HG03565 (cell line): ENCODE measurements around the gene ADGRB3.

Experiments
- ATAC-seq: cut with Tn5 transposase; IDR thresholded peaks from one replicate; pipeline ENCODE4 v1.9.1; 2021; ENCODE audit warnings: mild to moderate bottlenecking, moderate library complexity; ENCODE audit not compliant: unreplicated experiment

The ADGRB3 gene

GRCh38 chr6:69294862-69295261 lies 659.8 kb downstream of the ADGRB3 start:
- ATAC-seq: no peak

- no peak for ATAC-seq
Measured at GRCh38 chr6:69303382-69303781, 668.3 kb downstream of the ADGRB3 start.

- ATAC-seq: no peak
Measured at GRCh38 chr6:69305456-69305855, 670.4 kb downstream of the ADGRB3 start.

GRCh38 chr6:69308584-69308983 lies 673.5 kb downstream of the ADGRB3 start:
- no peak for ATAC-seq

DNA sequence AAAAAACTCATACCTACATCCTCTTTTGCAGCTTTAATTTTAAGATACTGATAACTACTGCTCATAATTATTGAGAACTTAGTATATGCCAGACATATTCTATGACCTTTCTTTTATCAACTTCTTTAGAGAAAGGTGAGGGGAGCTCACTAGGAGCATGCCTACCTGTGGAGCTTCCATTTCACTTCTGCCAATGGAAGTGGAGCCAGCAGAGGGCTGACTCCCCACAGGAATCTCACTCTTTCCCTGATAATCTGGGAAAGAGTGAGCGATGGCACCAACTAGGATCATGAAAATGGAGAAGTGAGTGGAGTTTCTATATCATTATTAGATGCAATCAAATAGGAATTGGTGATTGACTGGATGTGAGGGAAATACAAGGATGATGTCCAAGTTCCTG lies 676.8 kb downstream of the ADGRB3 start:
- no peak for ATAC-seq

- no peak for ATAC-seq
Measured at GRCh38 chr6:69314001-69314400, 678.9 kb downstream of the ADGRB3 start.

DNA sequence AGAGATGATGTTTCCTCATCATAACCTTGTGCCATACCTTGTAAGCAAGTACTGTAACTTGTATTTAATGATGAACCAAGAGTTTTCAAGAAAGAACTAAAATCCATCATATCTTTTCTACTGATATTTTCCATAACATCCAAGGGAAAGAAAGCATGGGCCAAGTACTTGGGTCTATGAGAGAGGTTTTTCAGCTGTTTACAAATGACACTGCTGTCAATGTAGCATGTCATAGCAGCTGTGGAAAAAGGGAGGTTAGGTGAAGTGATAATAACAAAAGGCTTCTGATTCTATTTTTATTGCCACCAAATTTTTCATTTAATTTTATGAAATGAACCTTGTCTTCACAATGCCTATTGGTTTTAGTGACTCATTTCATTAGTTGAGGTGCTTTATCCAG lies 679.4 kb downstream of the ADGRB3 start:
- no peak for ATAC-seq

DNA sequence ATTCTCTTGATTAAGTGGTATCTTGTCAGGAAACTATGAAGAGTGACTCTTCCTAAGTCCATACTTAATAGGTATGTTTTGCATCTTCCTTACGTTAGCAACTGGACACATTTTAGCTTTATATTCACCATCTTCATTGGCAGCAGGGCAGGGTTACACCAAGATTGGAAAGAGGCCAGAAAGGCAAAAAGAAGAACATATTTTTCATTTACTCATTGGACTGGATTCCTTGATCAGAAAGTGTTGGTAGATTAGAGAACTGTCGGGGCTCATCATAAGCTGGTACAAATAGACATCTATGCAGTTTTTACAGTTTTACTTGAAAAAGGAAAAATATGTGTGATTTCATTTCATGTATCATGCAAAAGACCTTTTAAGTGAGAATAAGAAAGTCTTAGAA lies 696.8 kb downstream of the ADGRB3 start:
- ATAC-seq: no peak

- no peak for ATAC-seq
Measured at GRCh38 chr6:69337311-69337710, 702.2 kb downstream of the ADGRB3 start.

GRCh38 chr6:69338431-69339162 lies 703.5 kb downstream of the ADGRB3 start:
- ATAC-seq: no peak

DNA sequence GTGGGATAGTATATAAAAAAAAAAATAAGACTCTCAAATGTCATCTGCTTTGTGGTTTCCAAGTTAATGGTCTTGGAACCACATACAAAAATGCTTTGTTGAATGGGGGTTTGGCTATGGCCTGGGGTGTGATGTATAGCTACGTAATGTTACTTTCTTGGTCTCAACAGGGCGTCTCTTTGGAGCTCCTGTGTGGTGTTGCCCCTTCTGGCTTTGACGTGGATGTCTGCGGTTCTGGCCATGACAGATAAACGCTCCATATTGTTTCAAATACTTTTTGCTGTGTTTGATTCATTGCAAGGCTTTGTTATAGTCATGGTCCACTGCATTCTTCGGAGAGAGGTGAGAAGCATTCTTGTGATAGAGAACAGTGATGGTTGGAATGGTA lies 704.1 kb downstream of the ADGRB3 start:
- no peak for ATAC-seq

- ATAC-seq: no peak
Measured at GRCh38 chr6:69340196-69340595, 705.1 kb downstream of the ADGRB3 start.

DNA sequence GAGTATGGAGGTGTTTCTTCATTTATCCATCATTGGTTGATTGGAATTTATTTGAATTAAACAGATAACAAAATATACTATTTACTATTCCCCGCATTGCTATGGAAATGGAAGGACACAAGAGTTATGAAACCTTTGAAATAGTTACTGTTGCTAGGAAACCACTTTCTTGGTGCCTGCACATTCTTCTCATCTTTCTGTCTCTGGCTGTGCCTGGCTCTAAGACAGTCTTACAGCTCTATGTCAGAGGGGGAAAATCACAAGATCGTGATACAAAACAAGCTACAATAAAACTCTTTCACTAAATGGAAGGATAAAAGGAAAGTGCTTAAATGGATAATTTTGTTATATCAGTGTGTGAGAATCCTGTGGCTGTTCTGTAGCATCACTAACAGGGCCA lies 708.8 kb downstream of the ADGRB3 start:
- ATAC-seq: no peak

DNA sequence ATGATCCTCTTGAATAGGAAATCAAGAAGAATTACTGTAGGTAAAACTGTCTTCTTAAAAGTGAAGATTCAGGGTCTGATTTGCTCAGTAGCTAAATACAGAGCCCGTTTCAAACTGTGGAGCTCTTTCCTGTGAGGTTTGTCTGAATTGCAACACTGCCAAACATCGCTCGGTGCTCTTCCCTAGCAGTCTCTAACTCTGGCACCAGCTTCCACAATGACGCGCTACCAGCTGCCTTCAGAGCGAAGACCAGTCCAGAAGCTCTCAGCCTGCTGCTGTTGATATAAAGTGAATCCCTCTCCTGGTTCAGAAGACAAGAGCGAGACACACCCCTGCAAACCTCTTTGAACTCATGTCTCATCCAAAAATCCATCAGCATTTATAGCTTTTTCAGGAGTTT lies 714.7 kb downstream of the ADGRB3 start:
- ATAC-seq: no peak

DNA sequence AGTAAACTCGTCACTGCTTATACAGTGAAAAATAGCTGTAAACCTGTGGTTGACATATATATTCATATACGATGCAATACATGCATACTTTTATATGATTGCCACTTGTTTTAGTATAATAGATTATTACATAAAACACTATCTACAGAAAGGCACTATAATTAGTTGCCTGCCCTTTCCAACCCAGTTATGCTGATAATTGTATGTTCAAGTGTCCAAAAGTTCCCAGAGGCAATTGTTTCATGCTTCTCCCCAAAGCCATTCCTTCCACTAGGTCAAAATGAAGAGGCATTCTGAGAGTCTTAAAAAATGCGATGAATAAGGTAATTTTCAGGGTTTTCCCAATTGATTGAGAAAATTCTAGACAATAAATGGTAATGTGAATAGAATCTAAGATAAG lies 727.1 kb downstream of the ADGRB3 start:
- no peak for ATAC-seq

DNA sequence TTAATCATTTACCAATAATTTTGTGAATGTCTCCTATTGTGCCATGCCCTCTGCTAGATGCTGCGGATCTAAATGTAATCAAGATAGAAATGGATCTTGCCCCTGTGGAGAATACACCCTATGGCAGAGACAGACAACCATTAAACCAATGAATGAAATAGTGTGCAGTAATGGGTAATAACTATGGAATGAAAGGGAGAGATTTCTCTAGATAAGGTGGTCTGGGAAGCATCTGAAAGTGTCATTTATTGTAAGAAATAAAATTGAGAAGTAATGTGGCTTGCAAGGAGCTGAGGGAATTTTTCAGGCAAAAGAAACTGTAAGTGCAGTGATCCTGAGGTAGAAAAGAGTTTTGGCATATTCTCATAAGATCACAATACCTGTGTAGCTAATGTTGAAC lies 731.7 kb downstream of the ADGRB3 start:
- ATAC-seq: no peak

- no peak for ATAC-seq
Measured at GRCh38 chr6:69368613-69369012, 733.5 kb downstream of the ADGRB3 start.

GRCh38 chr6:69370763-69371162 lies 735.7 kb downstream of the ADGRB3 start:
- ATAC-seq: no peak

GRCh38 chr6:69378326-69378725 lies 743.2 kb downstream of the ADGRB3 start:
- no peak for ATAC-seq

DNA sequence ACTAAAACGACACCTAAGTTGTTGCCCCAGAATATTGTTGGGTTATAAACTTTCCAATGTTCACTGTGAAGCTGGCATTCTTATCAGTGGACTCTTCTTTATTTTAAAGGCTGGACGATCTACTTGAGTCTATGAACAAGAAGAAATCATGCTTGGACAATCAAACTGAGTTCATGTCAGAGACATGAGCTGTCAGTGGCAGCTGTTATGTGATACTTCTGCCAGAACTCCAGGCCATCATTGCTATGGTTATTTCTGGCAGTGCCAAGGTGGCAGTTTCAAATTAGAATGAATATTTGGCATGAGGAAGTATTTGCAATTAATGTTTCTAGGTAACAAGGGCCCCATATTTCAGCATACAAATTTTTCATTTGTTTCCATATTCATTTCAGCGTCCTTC lies 744.4 kb downstream of the ADGRB3 start:
- ATAC-seq: no peak

- no peak for ATAC-seq
Measured at GRCh38 chr6:69383627-69384026, 748.5 kb downstream of the ADGRB3 start.

DNA sequence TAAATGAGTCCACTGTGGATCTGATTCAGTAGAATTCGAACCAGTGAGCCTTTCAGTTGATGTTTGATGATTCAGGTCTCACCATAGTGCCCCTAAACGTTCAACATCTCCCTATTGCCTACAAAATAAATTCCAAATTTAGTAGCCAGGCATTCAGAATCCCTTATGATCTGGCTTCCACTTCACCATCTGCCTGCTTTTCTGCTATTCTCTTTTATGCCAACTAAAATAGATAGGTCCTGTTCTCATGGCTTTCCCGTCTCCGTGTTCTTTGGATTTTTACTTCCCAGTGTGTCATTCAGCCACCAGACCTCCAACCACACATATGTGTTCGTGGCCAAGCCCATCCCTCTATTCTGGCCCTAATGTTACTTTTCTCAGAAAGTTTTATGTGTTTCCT lies 751.3 kb downstream of the ADGRB3 start:
- ATAC-seq: no peak

DNA sequence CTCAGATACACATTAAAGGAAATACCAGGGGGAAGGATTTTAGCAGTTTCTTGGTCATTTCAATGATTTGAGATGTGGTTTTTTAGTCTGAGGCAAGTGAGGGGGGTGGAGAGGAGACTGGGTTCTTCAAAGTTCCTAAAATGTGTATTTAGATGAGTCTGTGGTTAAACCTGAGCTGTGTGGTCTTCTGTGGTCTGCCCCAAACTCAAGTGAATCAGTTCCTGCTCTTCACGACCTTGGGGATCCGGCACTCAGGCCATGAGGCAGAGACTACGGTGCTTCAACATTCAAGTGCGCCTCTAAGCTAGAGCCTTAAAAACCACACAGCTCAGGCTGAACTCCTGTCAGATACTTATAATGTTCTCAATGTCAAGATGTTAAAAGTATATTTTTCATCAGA lies 755.0 kb downstream of the ADGRB3 start:
- no peak for ATAC-seq
